ENCODE measurements around the gene MAP2K3.

- no peak for TF ChIP-seq CTCF (conservative IDR thresholded peaks at IDR 0.05 in 1 of 2, IDR thresholded peaks at IDR 0.05 in 1 of 2; ENCODE audit: low read depth in 1 of 2, low read length in 2 of 2)
- TF ChIP-seq EZH2 (IDR thresholded peaks at IDR 0.05; ENCODE audit: low read length, missing control alignments) = no peak
Measured at GRCh38 chr17:21361020-21361809, 76.7 kb downstream of the MAP2K3 start.
